Thyroid gland (tissue), 4 donors: ENCODE data around the gene OTOF. TPM values are rescaled to one million over a fixed set of nuclear protein-coding genes. Genes with fewer than 3 reads are reported as not detected.

Experiments used
- DNase-seq, 2 donors: peaks; one replicate each; pipeline ENCODE4 v3.0.0-alpha.2; 2019
- H3K27ac ChIP-seq, 3 donors: fragments of 200-600 bp; sonication (generic); 1 replicate in 2 of 3; 2 replicates in 1 of 3; pipeline ENCODE4 v1.5.1; 2016 to 2019; ENCODE audit warnings: mild to moderate bottlenecking in 1 of 3, moderate library complexity in 1 of 3
- H3K27me3 ChIP-seq: fragments of 200-600 bp; sonication (generic); one replicate; pipeline ENCODE4 v1.5.1; 2019
- H3K36me3 ChIP-seq, 2 donors: fragments of 200-600 bp; sonication (generic); one replicate each; pipeline ENCODE4 v1.5.1; 2016 to 2019
- H3K4me1 ChIP-seq, 2 donors: fragments of 200-600 bp; sonication (generic); one replicate each; pipeline ENCODE4 v1.5.1; 2017 to 2019
- H3K4me3 ChIP-seq, 3 donors: fragments of 200-600 bp; sonication (generic); replicated peaks in 1 of 3; 1 replicate in 2 of 3; 2 replicates in 1 of 3; pipeline ENCODE4 v1.5.1; 2016; ENCODE audit warnings: mild to moderate bottlenecking in 1 of 3
- H3K9me3 ChIP-seq: fragments of 200-600 bp; sonication (generic); one replicate; pipeline ENCODE4 v1.5.1; 2017
- CTCF ChIP-seq, 6 experiments: fragments of 200-600 bp in 3 of 6; fragments of 450-650 bp in 3 of 6; sonication (generic) in 3 of 6; IDR thresholded peaks; one replicate each; pipeline ENCODE4 v1.5.1; 2016 to 2019; ENCODE audit warnings: antibody characterized with exemption in 6 of 6, mild to moderate bottlenecking in 2 of 6, inconsistent platforms in 1 of 6, moderate library complexity in 1 of 6
- POLR2A ChIP-seq, 2 donors: fragments of 450-650 bp; IDR thresholded peaks; one replicate each; pipeline ENCODE4 v1.6.1; 2017; ENCODE audit warnings: antibody characterized with exemption in 2 of 2, mild to moderate bottlenecking in 2 of 2, moderate library complexity in 1 of 2
- WGBS, 2 donors: methylation state at CpG; one replicate each; pipeline ENCODE4 v1.1.5; 2017; 5-methylcytosine and 5-hydroxymethylcytosine counted together
- intact Hi-C: fragments of 100-400 bp; cut with DNase I; formaldehyde crosslinking; loops from one replicate; pipeline ENCODE4 v1.15.1; 2023
- total RNA-seq, 4 donors: library from RNA; depleted of rRNA; stranded (reverse); fragments of >200 nt; gene quantifications; one replicate each; pipeline ENCODE4 v1.2.3, GENCODE V29; 2016

Gene OTOF
- total RNA-seq, 4 donors from 2014 or later, result 0.67 TPM; not detected in 3

- Histone ChIP-seq H3K4me3 (no peak overlapping the region), H3K4me1 (peaks cover 22 to 24% of the 10 kb centered on the region in 2 donors), H3K9me3 (no peaks in the 10 kb centered on the region), H3K27me3 (no peaks in the 10 kb centered on the region), H3K36me3 (no peaks in the 10 kb centered on the region), H3K27ac (no peak overlapping the region)
- DNase-seq, result no peak
- intact Hi-C loops, result no loop called here
- 87% methylated on average over 11 of the region's 11 CpGs for WGBS, 2 donors
- TF ChIP-seq CTCF (IDR thresholded peaks at IDR 0.05) (no peak), POLR2A (IDR thresholded peaks at IDR 0.05) (no peak)
Observed at GRCh38 chr2:26453421-26454329, 24.2 kb downstream of the OTOF start.

- Histone ChIP-seq H3K36me3 (no peaks in the 10 kb centered on the region), H3K4me3 (no peak overlapping the region), H3K27me3 (no peaks in the 10 kb centered on the region), H3K4me1 (peaks cover 5 to 6% of the 10 kb centered on the region in 2 donors), H3K9me3 (no peaks in the 10 kb centered on the region), H3K27ac (no peak overlapping the region)
- intact Hi-C loops, result no loop called here
- TF ChIP-seq CTCF (IDR thresholded peaks at IDR 0.05) (no peak), POLR2A (IDR thresholded peaks at IDR 0.05) (no peak)
- 92 to 95% methylated on average over 1 of the region's 1 CpG for WGBS, 2 donors
- no peak for DNase-seq
Observed at GRCh38 chr2:26451700-26452099, 26.2 kb downstream of the OTOF start.

- intact Hi-C loops, result no loop called here
- Histone ChIP-seq H3K9me3 (no peaks in the 10 kb centered on the region), H3K36me3 (no peaks in the 10 kb centered on the region), H3K27me3 (no peaks in the 10 kb centered on the region), H3K4me1 (no peaks in the 10 kb centered on the region), H3K27ac (no peak overlapping the region), H3K4me3 (no peak overlapping the region)
- no peak for DNase-seq
- no peak for TF ChIP-seq POLR2A (IDR thresholded peaks at IDR 0.05)
- TF ChIP-seq CTCF (IDR thresholded peaks at IDR 0.05), result no peak
- WGBS, 2 donors, result 88 to 91% methylated on average over 13 of the region's 13 CpGs
Observed at GRCh38 chr2:26450031-26450635, 27.8 kb downstream of the OTOF start.

- TF ChIP-seq POLR2A (IDR thresholded peaks at IDR 0.05), result no peak
- TF ChIP-seq CTCF (IDR thresholded peaks at IDR 0.05), result no peak
- intact Hi-C loops, result no loop called here
- Histone ChIP-seq H3K4me1 (no peaks in the 10 kb centered on the region), H3K9me3 (no peaks in the 10 kb centered on the region), H3K36me3 (no peaks in the 10 kb centered on the region), H3K4me3 (no peak overlapping the region), H3K27ac (no peak overlapping the region), H3K27me3 (no peaks in the 10 kb centered on the region)
- WGBS, 2 donors, result 89 to 98% methylated on average over 5 of the region's 10 CpGs
- DNase-seq, result no peak
Observed at GRCh38 chr2:26449278-26450030, 28.5 kb downstream of the OTOF start.
